ENCODE data around the gene ADAM12.

- no peak for TF ChIP-seq CTCF (IDR thresholded peaks at IDR 0.05)
- TF ChIP-seq POLR2A (IDR thresholded peaks at IDR 0.05; ENCODE audit: low read depth): no peak
- TF ChIP-seq POLR2AphosphoS5 (IDR thresholded peaks at IDR 0.05): no peak
Observed at GRCh38 chr10:126212738-126213137, 175.5 kb downstream of the ADAM12 start.
